Gastrocnemius medialis (tissue), 4 donors: ENCODE data around the gene ADRA2C.

Experiments
- POLR2A ChIP-seq, 2 donors: fragments of 450-650 bp; IDR thresholded peaks; one replicate each; pipeline ENCODE4 v1.6.1; 2017; ENCODE audit warnings: antibody characterized with exemption in 2 of 2, mild to moderate bottlenecking in 2 of 2, moderate library complexity in 2 of 2
- TF ChIP-seq, protein P1 (sequence below), 5 experiments: fragments of 450-650 bp in 3 of 5; fragments of 200-600 bp in 2 of 5; sonication (generic) in 2 of 5; IDR thresholded peaks in 4 of 5; conservative IDR thresholded peaks in 1 of 5; 1 replicate in 4 of 5; 2 replicates in 1 of 5; pipeline ENCODE4 v1.5.1; 2016 to 2019; ENCODE audit warnings: antibody characterized with exemption in 5 of 5, mild to moderate bottlenecking in 3 of 5, moderate library complexity in 3 of 5

DNA sequence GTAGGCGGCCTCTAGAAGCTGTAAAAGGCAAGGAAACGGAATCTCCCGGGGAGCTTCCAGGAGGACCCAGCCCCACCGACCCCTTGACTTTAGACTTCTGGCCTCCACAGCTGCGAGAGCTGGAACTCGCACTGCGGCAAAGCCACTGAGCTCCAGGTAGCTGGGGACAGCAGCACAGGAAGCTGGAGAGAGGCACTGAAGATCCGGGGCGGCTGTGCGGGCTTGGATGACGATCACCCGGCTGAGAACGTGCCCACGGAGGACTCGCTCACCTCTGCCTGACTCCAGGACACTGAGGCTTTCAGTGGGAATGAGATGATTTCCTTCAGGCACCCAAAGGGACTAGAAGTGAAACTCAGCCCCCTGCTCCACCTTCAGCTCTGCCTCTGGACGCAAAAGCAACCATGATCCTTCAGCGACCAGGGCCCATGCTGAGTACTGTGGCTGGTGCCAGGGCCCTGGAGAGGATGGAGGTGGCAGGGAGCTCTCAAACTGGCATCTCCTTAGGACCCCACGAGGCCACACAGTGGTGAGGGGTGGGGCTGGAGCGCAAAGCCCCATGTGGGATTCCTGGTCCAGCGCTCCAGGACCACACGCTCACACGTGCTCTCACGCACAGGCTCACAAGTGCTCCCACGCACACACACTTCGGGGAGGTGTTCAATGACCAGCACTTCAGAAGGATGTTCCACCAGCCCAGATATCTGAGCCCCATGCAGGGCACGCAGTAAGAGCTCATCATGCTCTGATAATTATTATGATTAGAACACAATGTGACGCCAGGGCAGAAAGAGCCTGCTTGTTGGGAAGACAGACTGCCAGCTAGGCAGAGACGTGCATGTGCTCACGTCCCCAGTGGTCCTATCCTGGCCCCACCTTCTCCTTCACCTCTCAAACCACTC is 47.2 kb downstream of the ADRA2C start:
- TF ChIP-seq POLR2A (IDR thresholded peaks at IDR 0.05) = no peak
- TF ChIP-seq, protein P1, sequence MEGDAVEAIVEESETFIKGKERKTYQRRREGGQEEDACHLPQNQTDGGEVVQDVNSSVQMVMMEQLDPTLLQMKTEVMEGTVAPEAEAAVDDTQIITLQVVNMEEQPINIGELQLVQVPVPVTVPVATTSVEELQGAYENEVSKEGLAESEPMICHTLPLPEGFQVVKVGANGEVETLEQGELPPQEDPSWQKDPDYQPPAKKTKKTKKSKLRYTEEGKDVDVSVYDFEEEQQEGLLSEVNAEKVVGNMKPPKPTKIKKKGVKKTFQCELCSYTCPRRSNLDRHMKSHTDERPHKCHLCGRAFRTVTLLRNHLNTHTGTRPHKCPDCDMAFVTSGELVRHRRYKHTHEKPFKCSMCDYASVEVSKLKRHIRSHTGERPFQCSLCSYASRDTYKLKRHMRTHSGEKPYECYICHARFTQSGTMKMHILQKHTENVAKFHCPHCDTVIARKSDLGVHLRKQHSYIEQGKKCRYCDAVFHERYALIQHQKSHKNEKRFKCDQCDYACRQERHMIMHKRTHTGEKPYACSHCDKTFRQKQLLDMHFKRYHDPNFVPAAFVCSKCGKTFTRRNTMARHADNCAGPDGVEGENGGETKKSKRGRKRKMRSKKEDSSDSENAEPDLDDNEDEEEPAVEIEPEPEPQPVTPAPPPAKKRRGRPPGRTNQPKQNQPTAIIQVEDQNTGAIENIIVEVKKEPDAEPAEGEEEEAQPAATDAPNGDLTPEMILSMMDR (IDR thresholded peaks at IDR 0.05 in 4 of 5, conservative IDR thresholded peaks at IDR 0.05 in 1 of 5) = no peak
